HepG2 (cell line): Measurements from ENCODE around the gene MOCS1. TPM values are rescaled to one million over a fixed set of nuclear protein-coding genes. Genes with fewer than 3 reads are reported as not detected.

Experiments
- ATAC-seq: fragments of 200-7000 bp; cut with Tn5 transposase; 3 replicates; pipeline ENCODE4 v1.9.1; 2020; ENCODE audit warnings: mild to moderate bottlenecking, moderate library complexity
- BruUV-seq: library from RNA; stranded (reverse); fragments of 400-500 nt; replicated peaks from 2 replicates; lab custom pipeline; 2021; lab: Mats Ljungman, UMichigan
- CTCF ChIA-PET: fragments of 300-600 bp; formaldehyde crosslinking; extraction: SDS; loops from one replicate; lab custom pipeline; 2021; ENCODE audit warnings: low total read pairs, inconsistent platforms, low intra/inter-chr PET ratio; lab: Yijun Ruan, JAX
- POLR2A ChIA-PET: fragments of 350-600 bp; sonication (Branson Sonifier 250); formaldehyde crosslinking; loops from one replicate; lab custom pipeline; 2020; ENCODE audit warnings: antibody characterized with exemption, inconsistent platforms; lab: Yijun Ruan, JAX
- DNase-seq: peaks from one replicate; pipeline ENCODE4 v3.0.0-alpha.2; 2015; ENCODE audit warnings: low spot score
- FAIRE-seq: peaks from 3 replicates; lab custom pipeline; 2011; peaks lifted over from hg19 to GRCh38; lab: Jason Lieb, UNC
- H2AFZ ChIP-seq: one replicate; pipeline ENCODE4 v1.6.1; 2011; ENCODE audit warnings: low read length, inconsistent platforms
- H3K27ac ChIP-seq: fragments of 300-600 bp; 3 replicates; pipeline ENCODE4 v1.8.0; 2011; ENCODE audit warnings: mixed run types, mild to moderate bottlenecking, mixed read lengths, low read length, inconsistent platforms; ENCODE audit not compliant: insufficient read depth; ENCODE audit errors: extremely low read length
- H3K27me3 ChIP-seq, 2 experiments: fragments of 200-600 bp in 1 of 2; 2 replicates in 1 of 2; 3 replicates in 1 of 2; pipeline versions ENCODE4 v1.6.0 to v1.8.0; 2011; ENCODE audit warnings: low read length in 2 of 2, mild to moderate bottlenecking in 2 of 2, moderate library complexity in 2 of 2, inconsistent platforms in 1 of 2; ENCODE audit not compliant: insufficient read depth in 2 of 2, control insufficient read depth in 1 of 2
- H3K36me3 ChIP-seq, 2 experiments: fragments of 200-600 bp in 1 of 2; replicated peaks in 1 of 2; 2 replicates in 1 of 2; 3 replicates in 1 of 2; pipeline versions ENCODE4 v1.5.1 to v1.8.0; 2011; ENCODE audit warnings: low read length in 2 of 2, inconsistent platforms in 1 of 2; ENCODE audit not compliant: insufficient read depth in 2 of 2, control insufficient read depth in 1 of 2
- H3K4me1 ChIP-seq: 2 replicates; pipeline ENCODE4 v1.5.1; 2012; ENCODE audit warnings: low read length, inconsistent platforms; ENCODE audit not compliant: insufficient read depth
- H3K4me2 ChIP-seq: 2 replicates; pipeline ENCODE4 v1.6.0; 2011; ENCODE audit warnings: low read depth, low read length, inconsistent platforms
- H3K4me3 ChIP-seq, 3 experiments: fragments of 200-600 bp in 1 of 3; sonication (generic), shearing (Covaris generic) in 1 of 3; replicated peaks in 1 of 3; 2 replicates each; pipeline ENCODE4 v1.5.1; 2011 to 2016; ENCODE audit warnings: low read length in 3 of 3, inconsistent platforms in 2 of 3, low read depth in 2 of 3, mild to moderate bottlenecking in 2 of 3, control low read depth in 1 of 3, mixed read lengths in 1 of 3; ENCODE audit not compliant: insufficient read depth in 1 of 3
- H3K79me2 ChIP-seq: one replicate; pipeline ENCODE4 v1.6.1; 2011; ENCODE audit warnings: low read length, inconsistent platforms; ENCODE audit not compliant: insufficient read depth
- H3K9ac ChIP-seq: 2 replicates; pipeline ENCODE4 v1.6.0; 2011; ENCODE audit warnings: mild to moderate bottlenecking, low read depth, low read length, inconsistent platforms; ENCODE audit not compliant: insufficient read depth
- H3K9me3 ChIP-seq: 2 replicates; pipeline ENCODE4 v1.5.1; 2012; ENCODE audit warnings: mild to moderate bottlenecking, low read length
- H4K20me1 ChIP-seq: 2 replicates; pipeline ENCODE4 v1.6.0; 2011; ENCODE audit warnings: inconsistent platforms, mild to moderate bottlenecking, low read length, moderate library complexity; ENCODE audit not compliant: insufficient read depth
- CEBPG ChIP-seq: IDR thresholded peaks from 2 replicates; pipeline ENCODE4 v1.6.1; 2016
- HNRNPK ChIP-seq: fragments of 200-400 bp; formaldehyde crosslinking; IDR thresholded peaks from 2 replicates; pipeline ENCODE4 v1.6.1; 2018; ENCODE audit warnings: low read length, low read depth, moderate library complexity, mild to moderate bottlenecking; ENCODE audit not compliant: poor library complexity, severe bottlenecking
- MAFF ChIP-seq: IDR thresholded peaks from 2 replicates; pipeline ENCODE4 v1.6.1; 2011; ENCODE audit warnings: low read depth, low read length, improper control_type of control experiment
- MAFK ChIP-seq, 2 experiments: IDR thresholded peaks in 1 of 2; conservative IDR thresholded peaks in 1 of 2; 2 replicates each; pipeline ENCODE4 v1.6.1; 2011; ENCODE audit warnings: improper control_type of control experiment in 2 of 2, low read length in 2 of 2
- MED13 ChIP-seq: sonication (generic); formaldehyde crosslinking; IDR thresholded peaks from 2 replicates; pipeline ENCODE4 v1.5.0; 2020; ENCODE audit warnings: missing genetic modification reagents
- NFATC3 ChIP-seq: sonication (generic); formaldehyde crosslinking; IDR thresholded peaks from 2 replicates; pipeline ENCODE4 v1.5.1; 2020; ENCODE audit warnings: mild to moderate bottlenecking, missing genetic modification reagents
- NFE2L2 ChIP-seq: fragments of 150-350 bp; IDR thresholded peaks from 2 replicates; pipeline ENCODE4 v1.6.1; 2014; ENCODE audit warnings: low read length
- NR2F2 ChIP-seq: IDR thresholded peaks from 2 replicates; pipeline ENCODE4 v1.6.1; 2012; ENCODE audit warnings: low read depth, inconsistent platforms, borderline replicate concordance
- POLR2AphosphoS5 ChIP-seq: IDR thresholded peaks from 2 replicates; pipeline ENCODE4 v1.6.1; 2012; ENCODE audit warnings: low read depth, low read length
- SMC3 ChIP-seq: IDR thresholded peaks from 2 replicates; pipeline ENCODE4 v1.6.1; 2011; ENCODE audit warnings: low read length, improper control_type of control experiment
- STAG1 ChIP-seq: sonication (generic); formaldehyde crosslinking; IDR thresholded peaks from 2 replicates; pipeline ENCODE4 v1.4.0; 2020; ENCODE audit warnings: missing genetic modification reagents
- ZFAT ChIP-seq: sonication (generic); formaldehyde crosslinking; conservative IDR thresholded peaks from 2 replicates; pipeline ENCODE4 v1.8.1; 2023; ENCODE audit warnings: missing genetic modification reagents, inconsistent platforms
- ZFP1 ChIP-seq: IDR thresholded peaks from 2 replicates; pipeline ENCODE4 v1.6.1; 2016
- WGBS: methylation state at CpG from one replicate; pipeline ENCODE4 v1.1.6; 2017; ENCODE audit warnings: low lambda C conversion rate; 5-methylcytosine and 5-hydroxymethylcytosine counted together
- in situ Hi-C: cut with HindIII; loops from 2 replicates; pipeline ENCODE4 v1.10.0; 2017; ENCODE audit warnings: low pct_unique_long_range_greater_than_20kb; ENCODE audit not compliant: extremely low pct_ligation_motif_present
- intact Hi-C: fragments of 100-400 bp; cut with micrococcal nuclease; formaldehyde crosslinking; loops from one replicate; pipeline ENCODE4 v1.10.0; 2022; ENCODE audit not compliant: unreplicated experiment
- polyA plus RNA-seq, 8 experiments: library from polyadenylated mRNA; depleted of rRNA in 3 of 8; stranded (reverse) in 7 of 8; unstranded in 1 of 8; fragments of >200 nt; fragmentation: Illumina TruSeq in 4 of 8; extraction: Trizol in 4 of 8; gene quantifications; 2 replicates each; pipeline versions ENCODE4 v1.2.1 to v1.2.3, GENCODE V29; 2011 to 2016; ENCODE audit warnings: low read depth in 4 of 8, missing spikeins in 1 of 8, mixed read lengths in 1 of 8; ENCODE audit not compliant: insufficient read depth in 1 of 8
- total RNA-seq, 5 experiments: library from RNA; depleted of rRNA; stranded (reverse); fragments of >200 nt; fragmentation: Illumina TruSeq; extraction: Trizol; gene quantifications; 2 replicates each; pipeline ENCODE4 v1.2.3, GENCODE V29; 2016; ENCODE audit warnings: low read depth in 1 of 5
- TF ChIP-seq, protein P1 (sequence below): sonication (generic); formaldehyde crosslinking; IDR thresholded peaks from 2 replicates; pipeline ENCODE4 v1.5.0; 2020; ENCODE audit warnings: mild to moderate bottlenecking, missing genetic modification reagents, moderate library complexity
- TF ChIP-seq, protein P2 (sequence below): IDR thresholded peaks from 2 replicates; pipeline ENCODE4 v1.6.1; 2012; ENCODE audit warnings: low read depth, low read length, improper control_type of control experiment

The MOCS1 gene
- total and polyA plus RNA-seq, 2 of the 13 experiments (the other 11 are each of a cell fraction or from before 2014, with no cell fraction given) = 5.3 to 11.7 TPM

DNA sequence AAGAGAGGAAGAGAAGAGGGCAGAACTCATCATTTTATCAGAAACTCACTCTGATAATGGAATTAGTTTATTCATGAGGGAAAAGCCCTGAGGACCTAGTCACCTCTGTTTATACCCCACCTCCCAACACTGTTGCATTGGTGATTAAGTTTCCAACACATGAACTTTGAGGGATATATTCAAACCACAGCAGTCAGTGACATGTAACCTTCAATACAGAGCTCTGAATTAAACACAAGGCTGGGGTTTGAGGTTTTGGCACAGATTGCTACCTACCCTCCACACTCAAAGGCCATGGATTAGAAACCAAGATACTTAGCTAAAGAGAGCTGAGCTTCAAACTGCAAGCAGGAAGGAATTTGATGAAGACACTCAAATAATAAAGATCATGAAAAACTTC is 48.5 kb upstream of the MOCS1 start:
- in situ Hi-C loops = loop anchor here (5.0 to 25.0 kb wide), 2 partner anchors 330 to 855 kb away; no protein-coding TSS in a partner anchor
- Histone ChIP-seq H3K27me3 (no peaks in the 10 kb centered on the region), H3K79me2 (no peaks in the 10 kb centered on the region)
- TF ChIP-seq NR2F2 (no peak), MED13 (no peak), ZFAT (CRISPR knock-in tag) (no peak)
- TF ChIP-seq, all 625 proteins: peak for 0
- no peak overlapping the region for H2AFZ ChIP-seq
- FAIRE-seq (no peak), DNase-seq (no peak), ATAC-seq (no peak)
- CTCF ChIA-PET = interaction anchor here (3.4 kb wide), 1 partner anchor 326 kb away, joined by 35 read pairs; no protein-coding TSS in a partner anchor
- H4K20me1 ChIP-seq = no peaks in the 10 kb centered on the region
- intact Hi-C loops = loop anchor here (5.0 kb wide), 1 partner anchor 605 kb away; the partner anchor contains the start of gene LRFN2
- POLR2A ChIA-PET = no interaction called here
- H3K4me3 ChIP-seq = no peak overlapping the region
- no peaks in the 10 kb centered on the region for H3K36me3 ChIP-seq
- no peak overlapping the region for H3K27ac ChIP-seq
- H3K9ac ChIP-seq = no peak overlapping the region
- no peak overlapping the region for H3K4me2 ChIP-seq
- no peaks in the 10 kb centered on the region for H3K4me1 ChIP-seq
- BruUV-seq = no TSS peak
- no peaks in the 10 kb centered on the region for H3K9me3 ChIP-seq

GRCh38 chr6:39980839-39981580 is 46.7 kb upstream of the MOCS1 start:
- H3K4me2 ChIP-seq = no peak overlapping the region
- FAIRE-seq (peak; percentile 39), DNase-seq (peak; percentile 52), ATAC-seq (peak; percentile 91)
- H3K4me3 ChIP-seq = no peak overlapping the region
- in situ Hi-C loops = loop anchor here (5.0 to 25.0 kb wide), 2 partner anchors 331 to 856 kb away; no protein-coding TSS in a partner anchor
- 54% methylated on average over 3 of the region's 3 CpGs for WGBS
- ChIA-PET CTCF (interaction anchor here (0.7 to 3.4 kb wide), 2 partner anchors 116 to 328 kb away, joined by 3 to 35 read pairs; no protein-coding TSS in a partner anchor), POLR2A (no interaction called here)
- intact Hi-C loops = loop anchor here (5.0 kb wide), 1 partner anchor 606 kb away; the partner anchor contains the start of gene LRFN2
- H3K4me1 ChIP-seq = no peaks in the 10 kb centered on the region
- H3K27me3 ChIP-seq = no peaks in the 10 kb centered on the region
- no TSS peak for BruUV-seq
- no peak overlapping the region for H2AFZ ChIP-seq
- no peaks in the 10 kb centered on the region for H3K79me2 ChIP-seq
- H3K9me3 ChIP-seq = no peaks in the 10 kb centered on the region
- H3K9ac ChIP-seq = no peak overlapping the region
- no peaks in the 10 kb centered on the region for H3K36me3 ChIP-seq
- no peak overlapping the region for H3K27ac ChIP-seq
- no peaks in the 10 kb centered on the region for H4K20me1 ChIP-seq
- TF ChIP-seq ZFP1 (CRISPR knock-in tag) (no peak), NFATC3 (CRISPR knock-in tag) (no peak), POLR2AphosphoS5 (no peak), NFE2L2 (peak; percentile 55; the same call in 1 of the 2 replicates), MAFF (peak; percentile 37; the same call in 1 of the 2 replicates), CEBPG (CRISPR knock-in tag) (0 out of 2 replicates have a peak, but pooled peaks have one; percentile 35), HNRNPK (peak; percentile 23), STAG1 (CRISPR knock-in tag) (peak; percentile 71), MAFK (conservative IDR thresholded peaks at IDR 0.05 in 1 of 2, IDR thresholded peaks at IDR 0.05 in 1 of 2; ENCODE audit: low read length in 2 of 2) (peak; percentile 65 to 71), SMC3 (peak; percentile 70)
- TF ChIP-seq, protein P1, sequence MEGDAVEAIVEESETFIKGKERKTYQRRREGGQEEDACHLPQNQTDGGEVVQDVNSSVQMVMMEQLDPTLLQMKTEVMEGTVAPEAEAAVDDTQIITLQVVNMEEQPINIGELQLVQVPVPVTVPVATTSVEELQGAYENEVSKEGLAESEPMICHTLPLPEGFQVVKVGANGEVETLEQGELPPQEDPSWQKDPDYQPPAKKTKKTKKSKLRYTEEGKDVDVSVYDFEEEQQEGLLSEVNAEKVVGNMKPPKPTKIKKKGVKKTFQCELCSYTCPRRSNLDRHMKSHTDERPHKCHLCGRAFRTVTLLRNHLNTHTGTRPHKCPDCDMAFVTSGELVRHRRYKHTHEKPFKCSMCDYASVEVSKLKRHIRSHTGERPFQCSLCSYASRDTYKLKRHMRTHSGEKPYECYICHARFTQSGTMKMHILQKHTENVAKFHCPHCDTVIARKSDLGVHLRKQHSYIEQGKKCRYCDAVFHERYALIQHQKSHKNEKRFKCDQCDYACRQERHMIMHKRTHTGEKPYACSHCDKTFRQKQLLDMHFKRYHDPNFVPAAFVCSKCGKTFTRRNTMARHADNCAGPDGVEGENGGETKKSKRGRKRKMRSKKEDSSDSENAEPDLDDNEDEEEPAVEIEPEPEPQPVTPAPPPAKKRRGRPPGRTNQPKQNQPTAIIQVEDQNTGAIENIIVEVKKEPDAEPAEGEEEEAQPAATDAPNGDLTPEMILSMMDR (CRISPR knock-in tag) = peak; percentile 70
- TF ChIP-seq, protein P2, sequence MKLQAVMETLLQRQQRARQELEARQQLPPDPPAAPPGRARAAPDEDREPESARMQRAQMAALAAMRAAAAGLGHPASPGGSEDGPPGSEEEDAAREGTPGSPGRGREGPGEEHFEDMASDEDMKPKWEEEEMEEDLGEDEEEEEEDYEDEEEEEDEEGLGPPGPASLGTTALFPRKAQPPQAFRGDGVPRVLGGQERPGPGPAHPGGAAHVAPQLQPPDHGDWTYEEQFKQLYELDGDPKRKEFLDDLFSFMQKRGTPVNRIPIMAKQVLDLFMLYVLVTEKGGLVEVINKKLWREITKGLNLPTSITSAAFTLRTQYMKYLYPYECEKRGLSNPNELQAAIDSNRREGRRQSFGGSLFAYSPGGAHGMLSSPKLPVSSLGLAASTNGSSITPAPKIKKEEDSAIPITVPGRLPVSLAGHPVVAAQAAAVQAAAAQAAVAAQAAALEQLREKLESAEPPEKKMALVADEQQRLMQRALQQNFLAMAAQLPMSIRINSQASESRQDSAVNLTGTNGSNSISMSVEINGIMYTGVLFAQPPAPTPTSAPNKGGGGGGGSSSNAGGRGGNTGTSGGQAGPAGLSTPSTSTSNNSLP = 0 out of 2 replicates have a peak, but pooled peaks have one; percentile 18
